K562 (cell line): Measurements from ENCODE around the gene CD164L2. TPM values are rescaled to one million over a fixed set of nuclear protein-coding genes. Genes with fewer than 3 reads are reported as not detected.
A peak's percentile ranks its signal among the peaks of the same experiment; 100 is the strongest.

Experiments used
- ATF7 ChIP-seq: fragments of 450-650 bp; IDR thresholded peaks from 2 replicates; pipeline ENCODE4 v1.7.1; 2014; ENCODE audit warnings: mild to moderate bottlenecking, moderate library complexity
- BRD4 ChIP-seq: fragments of 200-600 bp; sonication (generic); IDR thresholded peaks from 2 replicates; pipeline ENCODE4 v1.6.1; 2017; ENCODE audit warnings: inconsistent platforms
- CREB1 ChIP-seq, 2 experiments: sonication (generic) in 1 of 2; formaldehyde crosslinking in 1 of 2; IDR thresholded peaks; 2 replicates each; pipeline versions ENCODE4 v1.6.1 to v1.8.0; 2012 to 2022; ENCODE audit warnings: inconsistent platforms in 1 of 2, mild to moderate bottlenecking in 1 of 2, missing genetic modification reagents in 1 of 2, moderate library complexity in 1 of 2
- CREM ChIP-seq: IDR thresholded peaks from 2 replicates; pipeline ENCODE4 v1.6.1; 2014; ENCODE audit warnings: antibody characterized with exemption, low read depth
- DPF2 ChIP-seq: fragments of 450-650 bp; IDR thresholded peaks from 2 replicates; pipeline ENCODE4 v1.6.1; 2016
- ETV1 ChIP-seq: fragments of 450-650 bp; conservative IDR thresholded peaks from 2 replicates; pipeline ENCODE4 v1.6.1; 2016; ENCODE audit warnings: missing genetic modification characterization, control low read depth, low read depth, missing compliant biosample characterization
- GABPB1 ChIP-seq: sonication (generic); formaldehyde crosslinking; IDR thresholded peaks from 2 replicates; pipeline ENCODE4 v1.8.0; 2022; ENCODE audit warnings: mild to moderate bottlenecking, missing genetic modification reagents
- HIVEP1 ChIP-seq: fragments of 250-450 bp; sonication (Bioruptor Pico); IDR thresholded peaks from 2 replicates; pipeline ENCODE4 v1.4.0; 2020; ENCODE audit warnings: mild to moderate bottlenecking
- NFIC ChIP-seq: fragments of 450-650 bp; IDR thresholded peaks from 2 replicates; pipeline ENCODE4 v1.6.1; 2017; ENCODE audit warnings: mild to moderate bottlenecking, inconsistent platforms
- SMAD3 ChIP-seq: fragments of 450-650 bp; formaldehyde crosslinking; conservative IDR thresholded peaks from 2 replicates; pipeline ENCODE4 v1.4.0; 2020; ENCODE audit warnings: mild to moderate bottlenecking
- SMARCA5 ChIP-seq: fragments of 450-650 bp; IDR thresholded peaks from 2 replicates; pipeline ENCODE4 v1.6.1; 2016
- USF1 ChIP-seq: sonication (generic); formaldehyde crosslinking; IDR thresholded peaks from 2 replicates; pipeline ENCODE4 v1.9.0; 2022; ENCODE audit warnings: mild to moderate bottlenecking, missing genetic modification reagents
- ZBTB1 ChIP-seq: sonication (generic); formaldehyde crosslinking; IDR thresholded peaks from 2 replicates; pipeline ENCODE4 v1.8.1; 2023; ENCODE audit warnings: missing genetic modification reagents, low read depth, mild to moderate bottlenecking, borderline replicate concordance
- ZNF197 ChIP-seq: fragments of 200-800 bp; sonication (Bioruptor generic); IDR thresholded peaks from 2 replicates; pipeline ENCODE4 v1.6.1; 2016; ENCODE audit warnings: low read depth, missing genetic modification characterization, missing compliant biosample characterization
- polyA plus RNA-seq, 8 experiments: library from polyadenylated mRNA; depleted of rRNA in 4 of 8; stranded (reverse) in 5 of 8; unstranded in 3 of 8; fragments of >200 nt; fragmentation: Nextera tagmentation in 2 of 8; fragmentation: Illumina TruSeq in 1 of 8; extraction: Ambion mirVana in 2 of 8; extraction: Trizol in 1 of 8; gene quantifications; 2 replicates each; pipeline versions ENCODE4 v1.2.1 to v1.2.3, GENCODE V29; 2011 to 2014; ENCODE audit warnings: inconsistent platforms in 1 of 8, missing spikeins in 1 of 8
- total RNA-seq, 7 experiments: library from RNA; depleted of rRNA in 6 of 7; stranded (reverse); fragments of >200 nt in 6 of 7; fragmentation: Illumina TruSeq in 2 of 7; extraction: Trizol in 2 of 7; gene quantifications; 2 replicates each; pipeline versions ENCODE4 v1.2.1 to v1.2.3, GENCODE V29; 2011 to 2021; ENCODE audit warnings: low replicate concordance in 1 of 7
- TF ChIP-seq, protein P1 (sequence below): IDR thresholded peaks from 2 replicates; pipeline ENCODE4 v1.6.1; 2014; ENCODE audit warnings: antibody characterized with exemption
- TF ChIP-seq, protein P2 (sequence below): fragments of 450-650 bp; IDR thresholded peaks from 2 replicates; pipeline ENCODE4 v1.7.1; 2018; ENCODE audit warnings: mild to moderate bottlenecking, low read depth; ENCODE audit not compliant: partially characterized antibody
- TF ChIP-seq, protein P3 (sequence below), 2 experiments: fragments of 250-450 bp in 1 of 2; fragments of 450-650 bp in 1 of 2; sonication (Bioruptor Pico) in 1 of 2; IDR thresholded peaks; 2 replicates each; pipeline versions ENCODE4 v1.6.1 to v1.8.0; 2016 to 2021; ENCODE audit warnings: mild to moderate bottlenecking in 2 of 2, moderate library complexity in 2 of 2, missing compliant biosample characterization in 1 of 2, missing genetic modification characterization in 1 of 2

CD164L2 gene
- total and polyA plus RNA-seq, 9 of the 15 experiments (the other 6 are each of a cell fraction or from before 2014, with no cell fraction given) = 0.08 to 0.92 (median 0.38) TPM; not detected in 1

DNA sequence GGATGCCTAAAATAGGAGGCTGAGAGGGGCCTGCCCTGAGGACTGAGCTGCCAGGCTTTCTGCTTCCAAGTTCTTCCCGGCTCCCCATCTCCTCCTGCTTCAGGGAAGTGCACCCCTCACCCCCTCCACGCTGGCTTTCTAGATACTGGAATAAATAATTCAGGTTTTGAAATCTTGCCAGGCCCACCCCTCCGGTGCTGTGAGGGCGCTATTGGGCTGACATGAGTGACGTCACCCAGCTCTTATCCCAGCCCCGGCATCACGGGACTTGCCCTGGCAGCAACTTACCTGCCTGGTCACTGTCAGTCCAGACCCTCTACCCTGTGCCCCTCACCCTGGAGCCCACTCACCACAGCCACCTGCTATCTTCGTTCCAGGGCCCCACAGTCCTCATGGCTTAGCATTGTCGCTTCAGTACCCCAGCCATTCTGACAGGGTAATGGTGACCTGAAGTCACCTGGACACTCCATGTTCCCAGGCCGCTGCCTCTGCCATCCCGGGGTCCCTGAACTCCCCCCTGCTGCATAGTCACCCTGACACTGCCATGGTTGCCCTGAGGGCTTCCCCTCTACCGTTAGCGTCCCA, 8.5 kb upstream of the CD164L2 start (continued):
- TF ChIP-seq USF1 (CRISPR knock-in tag) = peak; percentile 66
- peak; percentile 85 for TF ChIP-seq CREM
- TF ChIP-seq SMAD3 (CRISPR knock-in tag) = no peak
- TF ChIP-seq HIVEP1 (CRISPR knock-in tag) = no peak
- peak; percentile 25; the same call in 1 of the 2 replicates for TF ChIP-seq ZBTB1 (CRISPR knock-in tag)
- TF ChIP-seq ETV1 (tag) = no peak
- TF ChIP-seq, protein P1, sequence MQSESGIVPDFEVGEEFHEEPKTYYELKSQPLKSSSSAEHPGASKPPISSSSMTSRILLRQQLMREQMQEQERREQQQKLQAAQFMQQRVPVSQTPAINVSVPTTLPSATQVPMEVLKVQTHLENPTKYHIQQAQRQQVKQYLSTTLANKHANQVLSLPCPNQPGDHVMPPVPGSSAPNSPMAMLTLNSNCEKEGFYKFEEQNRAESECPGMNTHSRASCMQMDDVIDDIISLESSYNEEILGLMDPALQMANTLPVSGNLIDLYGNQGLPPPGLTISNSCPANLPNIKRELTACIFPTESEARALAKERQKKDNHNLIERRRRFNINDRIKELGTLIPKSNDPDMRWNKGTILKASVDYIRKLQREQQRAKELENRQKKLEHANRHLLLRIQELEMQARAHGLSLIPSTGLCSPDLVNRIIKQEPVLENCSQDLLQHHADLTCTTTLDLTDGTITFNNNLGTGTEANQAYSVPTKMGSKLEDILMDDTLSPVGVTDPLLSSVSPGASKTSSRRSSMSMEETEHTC = peak; percentile 79
- TF ChIP-seq, protein P2, sequence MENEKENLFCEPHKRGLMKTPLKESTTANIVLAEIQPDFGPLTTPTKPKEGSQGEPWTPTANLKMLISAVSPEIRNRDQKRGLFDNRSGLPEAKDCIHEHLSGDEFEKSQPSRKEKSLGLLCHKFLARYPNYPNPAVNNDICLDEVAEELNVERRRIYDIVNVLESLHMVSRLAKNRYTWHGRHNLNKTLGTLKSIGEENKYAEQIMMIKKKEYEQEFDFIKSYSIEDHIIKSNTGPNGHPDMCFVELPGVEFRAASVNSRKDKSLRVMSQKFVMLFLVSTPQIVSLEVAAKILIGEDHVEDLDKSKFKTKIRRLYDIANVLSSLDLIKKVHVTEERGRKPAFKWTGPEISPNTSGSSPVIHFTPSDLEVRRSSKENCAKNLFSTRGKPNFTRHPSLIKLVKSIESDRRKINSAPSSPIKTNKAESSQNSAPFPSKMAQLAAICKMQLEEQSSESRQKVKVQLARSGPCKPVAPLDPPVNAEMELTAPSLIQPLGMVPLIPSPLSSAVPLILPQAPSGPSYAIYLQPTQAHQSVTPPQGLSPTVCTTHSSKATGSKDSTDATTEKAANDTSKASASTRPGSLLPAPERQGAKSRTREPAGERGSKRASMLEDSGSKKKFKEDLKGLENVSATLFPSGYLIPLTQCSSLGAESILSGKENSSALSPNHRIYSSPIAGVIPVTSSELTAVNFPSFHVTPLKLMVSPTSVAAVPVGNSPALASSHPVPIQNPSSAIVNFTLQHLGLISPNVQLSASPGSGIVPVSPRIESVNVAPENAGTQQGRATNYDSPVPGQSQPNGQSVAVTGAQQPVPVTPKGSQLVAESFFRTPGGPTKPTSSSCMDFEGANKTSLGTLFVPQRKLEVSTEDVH = no peak
- TF ChIP-seq GABPB1 = peak; percentile 57
- TF ChIP-seq BRD4 = no peak
- TF ChIP-seq DPF2 = peak; percentile 46; the same call in 1 of the 2 replicates
- peak; percentile 94 for TF ChIP-seq ATF7
- TF ChIP-seq, protein P3, sequence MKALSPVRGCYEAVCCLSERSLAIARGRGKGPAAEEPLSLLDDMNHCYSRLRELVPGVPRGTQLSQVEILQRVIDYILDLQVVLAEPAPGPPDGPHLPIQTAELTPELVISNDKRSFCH (CRISPR knock-in tag; IDR thresholded peaks at IDR 0.05) = no peak
- TF ChIP-seq, protein P3 (tag; IDR thresholded peaks at IDR 0.05) = 0 out of 2 replicates have a peak, but pooled peaks have one; percentile 71
- TF ChIP-seq SMARCA5 = no peak
- 0 out of 2 replicates have a peak, but pooled peaks have one; percentile 29 for TF ChIP-seq CREB1 (IDR thresholded peaks at IDR 0.05)
- no peak for TF ChIP-seq CREB1 (CRISPR knock-in tag; IDR thresholded peaks at IDR 0.05)
- no peak for TF ChIP-seq ZNF197
- TF ChIP-seq NFIC = peak; percentile 65
